Transverse colon (tissue), 4 donors: ENCODE measurements around the gene ZFAND3. TPM values are rescaled to one million over a fixed set of nuclear protein-coding genes. Genes with fewer than 3 reads are reported as not detected.

Experiments
- DNase-seq: peaks from one replicate; pipeline ENCODE4 v3.0.0-alpha.2; 2019
- H3K27ac ChIP-seq, 4 donors: fragments of 200-600 bp; sonication (generic); 2 replicates each; pipeline ENCODE4 v1.5.1; 2016 to 2018; ENCODE audit warnings: inconsistent platforms in 4 of 4
- H3K27me3 ChIP-seq: fragments of 200-600 bp; sonication (generic); 2 replicates; pipeline ENCODE4 v1.5.1; 2017; ENCODE audit warnings: inconsistent platforms
- H3K36me3 ChIP-seq, 4 donors: fragments of 200-600 bp; sonication (generic); 2 replicates each; pipeline ENCODE4 v1.5.1; 2017 to 2019; ENCODE audit warnings: inconsistent platforms in 4 of 4
- H3K4me1 ChIP-seq, 4 donors: fragments of 200-600 bp; sonication (generic); 2 replicates each; pipeline ENCODE4 v1.5.1; 2017 to 2020; ENCODE audit warnings: inconsistent platforms in 4 of 4
- H3K4me3 ChIP-seq, 4 donors: fragments of 200-600 bp; sonication (generic); 1 replicate in 1 of 4; 2 replicates in 3 of 4; pipeline versions ENCODE4 v1.5.1 to v1.6.1; 2017 to 2019; ENCODE audit warnings: inconsistent platforms in 4 of 4
- H3K9me3 ChIP-seq, 2 donors: fragments of 200-600 bp; sonication (generic); 2 replicates each; pipeline ENCODE4 v1.5.1; 2017 to 2019; ENCODE audit warnings: inconsistent platforms in 2 of 2
- EP300 ChIP-seq: sonication (generic); formaldehyde crosslinking; IDR thresholded peaks from one replicate; pipeline ENCODE4 v1.6.1; 2017; ENCODE audit warnings: antibody characterized with exemption, low read depth
- POLR2A ChIP-seq: fragments of 450-650 bp; IDR thresholded peaks from one replicate; pipeline ENCODE4 v1.6.1; 2016; ENCODE audit warnings: antibody characterized with exemption, mild to moderate bottlenecking, moderate library complexity
- POLR2AphosphoS5 ChIP-seq, 3 donors: sonication (generic); formaldehyde crosslinking; IDR thresholded peaks; one replicate each; pipeline ENCODE4 v1.6.1; 2016; ENCODE audit warnings: antibody characterized with exemption in 3 of 3
- WGBS, 2 donors: methylation state at CpG; one replicate each; pipeline ENCODE4 v1.1.5; 2018; ENCODE audit warnings: low coverage in 1 of 2; 5-methylcytosine and 5-hydroxymethylcytosine counted together
- in situ Hi-C, 4 donors: fragments of 200-750 bp; cut with MboI; loops; one replicate each; pipeline versions ENCODE4 v1.15.0 to v1.15.1; 2017; ENCODE audit warnings: low sequenced_read_pairs in 3 of 4, low pct_ligation_motif_present in 1 of 4, low pct_unique_long_range_greater_than_20kb in 1 of 4
- intact Hi-C: fragments of 100-400 bp; cut with DNase I; formaldehyde crosslinking; loops from one replicate; pipeline ENCODE4 v1.15.1; 2023; ENCODE audit warnings: low total_unique reads
- total RNA-seq, 4 donors: library from RNA; depleted of rRNA; stranded (reverse); fragments of >200 nt; gene quantifications; one replicate each; pipeline ENCODE4 v1.1.0, GENCODE V29; 2016
- TF ChIP-seq, protein P1 (sequence below), 5 experiments: fragments of 200-600 bp in 3 of 5; fragments of 450-650 bp in 2 of 5; sonication (generic) in 3 of 5; IDR thresholded peaks; 1 replicate in 2 of 5; 2 replicates in 3 of 5; pipeline ENCODE4 v1.5.1; 2016 to 2017; ENCODE audit warnings: antibody characterized with exemption in 5 of 5, inconsistent platforms in 3 of 5, mild to moderate bottlenecking in 2 of 5, moderate library complexity in 1 of 5

ZFAND3 gene
- total RNA-seq, 4 donors from 2014 or later: 20.5 to 83.4 (median 36.5) TPM

- H3K36me3 ChIP-seq: no peaks in the 10 kb centered on the region
- in situ Hi-C loops (loop anchor here in 2 of 4 donors (25.0 kb wide), 1 partner anchor 694 kb away; no protein-coding TSS in a partner anchor), intact Hi-C loops (loop anchor here (10.0 kb wide), 1 partner anchor 702 kb away; no protein-coding TSS in a partner anchor)
- H3K27me3 ChIP-seq: no peaks in the 10 kb centered on the region
- no peak for DNase-seq
- H3K4me3 ChIP-seq: no peak overlapping the region
- H3K27ac ChIP-seq: no peak overlapping the region
- WGBS, 2 donors: 89% methylated on average over 6 of the region's 6 CpGs; no CpG with 5 or more reads in 1 of the 2 donors
- TF ChIP-seq, protein P1, sequence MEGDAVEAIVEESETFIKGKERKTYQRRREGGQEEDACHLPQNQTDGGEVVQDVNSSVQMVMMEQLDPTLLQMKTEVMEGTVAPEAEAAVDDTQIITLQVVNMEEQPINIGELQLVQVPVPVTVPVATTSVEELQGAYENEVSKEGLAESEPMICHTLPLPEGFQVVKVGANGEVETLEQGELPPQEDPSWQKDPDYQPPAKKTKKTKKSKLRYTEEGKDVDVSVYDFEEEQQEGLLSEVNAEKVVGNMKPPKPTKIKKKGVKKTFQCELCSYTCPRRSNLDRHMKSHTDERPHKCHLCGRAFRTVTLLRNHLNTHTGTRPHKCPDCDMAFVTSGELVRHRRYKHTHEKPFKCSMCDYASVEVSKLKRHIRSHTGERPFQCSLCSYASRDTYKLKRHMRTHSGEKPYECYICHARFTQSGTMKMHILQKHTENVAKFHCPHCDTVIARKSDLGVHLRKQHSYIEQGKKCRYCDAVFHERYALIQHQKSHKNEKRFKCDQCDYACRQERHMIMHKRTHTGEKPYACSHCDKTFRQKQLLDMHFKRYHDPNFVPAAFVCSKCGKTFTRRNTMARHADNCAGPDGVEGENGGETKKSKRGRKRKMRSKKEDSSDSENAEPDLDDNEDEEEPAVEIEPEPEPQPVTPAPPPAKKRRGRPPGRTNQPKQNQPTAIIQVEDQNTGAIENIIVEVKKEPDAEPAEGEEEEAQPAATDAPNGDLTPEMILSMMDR (IDR thresholded peaks at IDR 0.05): no peak
- peaks cover 0 to 9% (median 5%) of the 10 kb centered on the region in 4 donors for H3K4me1 ChIP-seq
- H3K9me3 ChIP-seq: no peaks in the 10 kb centered on the region
Measured at GRCh38 chr6:37793067-37793466, 26.5 kb upstream of the ZFAND3 start.

GRCh38 chr6:37794825-37795224 lies 24.7 kb upstream of the ZFAND3 start:
- no peaks in the 10 kb centered on the region for H3K27me3 ChIP-seq
- no peaks in the 10 kb centered on the region for H3K36me3 ChIP-seq
- TF ChIP-seq, protein P1 (IDR thresholded peaks at IDR 0.05): no peak
- TF ChIP-seq EP300 (no peak), POLR2A (no peak), POLR2AphosphoS5 (IDR thresholded peaks at IDR 0.05) (no peak)
- H3K27ac ChIP-seq: no peak overlapping the region
- peaks cover 0 to 11% (median 9%) of the 10 kb centered on the region in 4 donors for H3K4me1 ChIP-seq
- in situ Hi-C loops: loop anchor here in 2 of 4 donors (25.0 kb wide), 1 partner anchor 692 kb away; no protein-coding TSS in a partner anchor
- DNase-seq: no peak
- 79% methylated on average over 1 of the region's 1 CpG; no CpG with 5 or more reads in 1 of the 2 donors for WGBS, 2 donors
- H3K9me3 ChIP-seq: no peaks in the 10 kb centered on the region
- intact Hi-C loops: loop anchor here (10.0 kb wide), 1 partner anchor 700 kb away; no protein-coding TSS in a partner anchor
- H3K4me3 ChIP-seq: no peak overlapping the region

GRCh38 chr6:37798436-37799262 lies 20.9 kb upstream of the ZFAND3 start:
- in situ Hi-C loops: loop anchor here in 2 of 4 donors (25.0 kb wide), 1 partner anchor 689 kb away; no protein-coding TSS in a partner anchor

GRCh38 chr6:37799263-37799644 lies 20.3 kb upstream of the ZFAND3 start:
- Histone ChIP-seq H3K27me3 (no peaks in the 10 kb centered on the region), H3K36me3 (no peaks in the 10 kb centered on the region), H3K4me1 (peaks cover 0 to 7% (median 2%) of the 10 kb centered on the region in 4 donors), H3K27ac (no peak overlapping the region), H3K9me3 (no peaks in the 10 kb centered on the region), H3K4me3 (no peak overlapping the region)
- in situ Hi-C loops: loop anchor here in 2 of 4 donors (25.0 kb wide), 1 partner anchor 688 kb away; no protein-coding TSS in a partner anchor
- no peak for DNase-seq
- intact Hi-C loops: loop anchor here (10.0 kb wide), 1 partner anchor 696 kb away; no protein-coding TSS in a partner anchor
- 47 to 52% methylated on average over 2 to 5 of the region's 5 CpGs for WGBS, 2 donors
- TF ChIP-seq, protein P1 (IDR thresholded peaks at IDR 0.05): no peak
- TF ChIP-seq POLR2A (no peak), POLR2AphosphoS5 (IDR thresholded peaks at IDR 0.05) (no peak), EP300 (no peak)

More at GRCh38 chr6:37798436-37799262, 20.9 kb upstream of the ZFAND3 start:
- Histone ChIP-seq H3K36me3 (no peaks in the 10 kb centered on the region), H3K4me3 (no peak overlapping the region), H3K27ac (no peak overlapping the region), H3K4me1 (peaks cover 0 to 7% (median 2%) of the 10 kb centered on the region in 4 donors), H3K9me3 (no peaks in the 10 kb centered on the region), H3K27me3 (no peaks in the 10 kb centered on the region)
- intact Hi-C loops: loop anchor here (10.0 kb wide), 1 partner anchor 696 kb away; no protein-coding TSS in a partner anchor
- no peak for TF ChIP-seq POLR2A
- no peak for TF ChIP-seq POLR2AphosphoS5 (IDR thresholded peaks at IDR 0.05)
- TF ChIP-seq, protein P1 (IDR thresholded peaks at IDR 0.05): no peak
- TF ChIP-seq EP300: no peak
- no peak for DNase-seq
- 81 to 88% methylated on average over 8 to 11 of the region's 11 CpGs for WGBS, 2 donors
